D721Med (cell line): ENCODE results near the gene SCRN2.

Experiments used
- DNase-seq: peaks from one replicate; pipeline ENCODE4 v3.0.0; 2011; ENCODE audit warnings: low spot score; ENCODE audit not compliant: insufficient read length
- FAIRE-seq: peaks from 2 replicates; lab custom pipeline; 2011; peaks lifted over from hg19 to GRCh38; lab: Jason Lieb, UNC
- TF ChIP-seq, protein P1 (sequence below): IDR thresholded peaks from 2 replicates; pipeline ENCODE4 v1.5.1; 2012; ENCODE audit warnings: mild to moderate bottlenecking, control low read depth; ENCODE audit not compliant: insufficient read depth; ENCODE audit errors: missing control alignments

Gene SCRN2

DNA sequence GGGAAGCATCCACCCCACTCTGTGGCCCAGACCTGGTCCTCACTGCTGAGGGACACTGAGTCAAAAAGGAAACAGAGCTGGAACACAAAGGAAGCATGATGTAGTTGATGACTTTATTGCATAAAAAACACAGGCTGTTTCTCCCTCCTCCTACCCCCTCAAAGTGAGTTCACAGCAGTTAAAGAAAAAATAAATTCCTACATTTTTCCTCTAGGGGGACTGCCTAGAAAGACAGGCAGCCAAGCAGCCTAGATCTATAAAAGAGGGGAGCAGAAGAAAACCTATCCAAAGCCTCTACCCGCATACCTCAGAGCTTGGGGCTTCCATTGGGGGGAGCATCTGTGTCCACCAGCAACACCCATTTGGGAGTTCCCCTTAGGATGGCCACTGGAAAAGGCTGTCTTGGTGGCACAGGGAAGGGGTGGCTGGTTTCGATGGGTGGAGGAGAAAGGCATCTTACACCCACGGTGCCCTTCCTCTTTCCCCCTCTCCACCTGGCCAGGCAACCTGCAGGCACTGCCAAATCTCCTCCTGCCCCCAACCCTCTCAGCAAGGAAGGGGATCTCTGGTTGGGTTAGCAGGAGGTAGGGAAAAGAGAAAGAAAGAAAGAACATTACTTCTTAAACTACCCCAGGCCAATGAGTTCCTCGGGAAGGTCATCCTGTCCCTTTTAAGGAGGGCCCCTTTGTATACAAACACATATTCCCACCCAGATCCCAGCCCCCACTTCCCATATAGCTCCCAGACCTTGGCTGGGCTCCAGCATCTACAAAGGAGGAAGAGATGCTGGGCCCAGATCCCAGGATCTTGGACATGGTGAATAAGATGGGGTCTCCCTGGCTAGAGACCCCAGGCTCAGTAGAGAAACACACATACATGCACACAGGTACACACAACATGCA, 4.0 kb upstream of the SCRN2 start:
- DNase-seq (no peak), FAIRE-seq (no peak)
- TF ChIP-seq, protein P1, sequence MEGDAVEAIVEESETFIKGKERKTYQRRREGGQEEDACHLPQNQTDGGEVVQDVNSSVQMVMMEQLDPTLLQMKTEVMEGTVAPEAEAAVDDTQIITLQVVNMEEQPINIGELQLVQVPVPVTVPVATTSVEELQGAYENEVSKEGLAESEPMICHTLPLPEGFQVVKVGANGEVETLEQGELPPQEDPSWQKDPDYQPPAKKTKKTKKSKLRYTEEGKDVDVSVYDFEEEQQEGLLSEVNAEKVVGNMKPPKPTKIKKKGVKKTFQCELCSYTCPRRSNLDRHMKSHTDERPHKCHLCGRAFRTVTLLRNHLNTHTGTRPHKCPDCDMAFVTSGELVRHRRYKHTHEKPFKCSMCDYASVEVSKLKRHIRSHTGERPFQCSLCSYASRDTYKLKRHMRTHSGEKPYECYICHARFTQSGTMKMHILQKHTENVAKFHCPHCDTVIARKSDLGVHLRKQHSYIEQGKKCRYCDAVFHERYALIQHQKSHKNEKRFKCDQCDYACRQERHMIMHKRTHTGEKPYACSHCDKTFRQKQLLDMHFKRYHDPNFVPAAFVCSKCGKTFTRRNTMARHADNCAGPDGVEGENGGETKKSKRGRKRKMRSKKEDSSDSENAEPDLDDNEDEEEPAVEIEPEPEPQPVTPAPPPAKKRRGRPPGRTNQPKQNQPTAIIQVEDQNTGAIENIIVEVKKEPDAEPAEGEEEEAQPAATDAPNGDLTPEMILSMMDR: peak; percentile 10

DNA sequence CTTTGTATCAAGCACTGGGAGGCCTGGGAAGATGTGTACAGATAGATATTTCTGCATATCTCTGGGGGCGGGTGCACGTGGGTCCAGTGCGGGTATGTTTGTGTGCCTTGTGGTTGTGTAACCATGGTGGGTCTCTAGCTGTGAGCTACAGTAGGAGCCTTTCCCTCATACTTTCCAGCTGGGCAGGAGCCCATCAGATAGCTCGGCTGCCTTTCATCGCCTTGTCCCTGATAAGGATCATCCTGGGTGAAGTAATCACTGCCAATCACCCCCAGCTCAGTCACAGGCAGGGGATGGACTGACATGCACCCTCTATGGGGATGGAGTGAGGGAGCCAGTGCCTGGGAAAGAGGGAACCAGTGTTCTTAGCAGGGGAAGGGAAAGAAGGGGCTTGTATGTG, 3.2 kb upstream of the SCRN2 start:
- DNase-seq: no peak
- TF ChIP-seq, protein P1: no peak
- FAIRE-seq: no peak

DNA sequence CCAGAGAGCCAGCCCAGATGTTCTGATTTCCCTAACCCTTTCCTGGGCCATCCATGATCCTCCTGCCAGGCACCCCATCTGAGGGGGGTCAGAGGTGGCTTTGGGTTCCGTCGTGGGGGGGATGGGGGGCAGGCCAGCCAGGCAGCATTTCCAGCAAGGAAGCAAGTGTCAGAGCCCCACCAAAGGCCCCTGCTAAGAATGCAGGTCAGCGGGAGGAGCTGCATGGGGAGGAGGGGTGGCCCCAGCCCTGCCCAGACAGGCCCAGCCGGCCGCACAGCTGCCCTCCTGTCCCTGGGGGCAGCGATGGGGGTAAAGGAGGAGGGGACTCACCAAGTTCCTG, 2.3 kb upstream of the SCRN2 start:
- no peak for DNase-seq
- FAIRE-seq: no peak
- TF ChIP-seq, protein P1: no peak

DNA sequence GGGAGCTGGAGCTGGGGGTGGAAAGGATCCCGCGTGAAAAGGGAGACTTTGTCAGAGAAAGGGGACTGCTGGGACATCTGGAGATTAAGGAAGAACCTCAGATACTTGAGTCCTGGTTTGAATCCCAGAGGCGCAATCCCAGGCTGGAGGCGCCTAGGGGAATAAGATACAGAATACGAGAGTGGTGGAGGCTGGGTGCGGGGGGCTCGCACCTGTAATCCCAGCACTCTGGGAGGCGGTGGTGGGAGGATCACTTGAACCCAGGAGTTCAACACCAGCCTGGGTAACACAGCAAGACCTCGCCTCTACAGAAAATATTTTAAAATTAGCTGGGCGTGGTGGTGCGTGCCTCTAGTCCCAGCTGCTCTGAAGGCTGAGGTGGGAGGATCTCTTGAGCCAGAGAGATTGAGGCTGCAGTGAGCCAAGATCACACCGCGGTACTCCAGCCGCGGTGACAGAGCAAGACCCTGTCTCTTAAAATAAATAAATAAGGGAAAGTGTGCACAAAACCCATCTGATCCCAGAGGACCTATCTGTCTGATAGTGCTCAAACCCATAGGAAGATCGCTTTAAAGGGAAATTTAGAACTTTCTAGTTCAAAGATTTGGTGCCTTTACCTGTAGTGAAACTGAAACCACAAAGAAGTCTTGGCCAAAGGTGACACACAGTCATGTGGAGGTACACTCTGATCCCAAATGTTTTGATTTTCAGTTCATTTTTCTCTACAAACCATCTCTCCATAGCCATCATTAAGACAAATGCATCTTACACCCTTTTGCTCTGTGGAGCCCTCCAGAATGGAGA, 617 bp upstream of the SCRN2 start:
- TF ChIP-seq, protein P1: no peak
- no peak for DNase-seq
- FAIRE-seq: no peak

DNA sequence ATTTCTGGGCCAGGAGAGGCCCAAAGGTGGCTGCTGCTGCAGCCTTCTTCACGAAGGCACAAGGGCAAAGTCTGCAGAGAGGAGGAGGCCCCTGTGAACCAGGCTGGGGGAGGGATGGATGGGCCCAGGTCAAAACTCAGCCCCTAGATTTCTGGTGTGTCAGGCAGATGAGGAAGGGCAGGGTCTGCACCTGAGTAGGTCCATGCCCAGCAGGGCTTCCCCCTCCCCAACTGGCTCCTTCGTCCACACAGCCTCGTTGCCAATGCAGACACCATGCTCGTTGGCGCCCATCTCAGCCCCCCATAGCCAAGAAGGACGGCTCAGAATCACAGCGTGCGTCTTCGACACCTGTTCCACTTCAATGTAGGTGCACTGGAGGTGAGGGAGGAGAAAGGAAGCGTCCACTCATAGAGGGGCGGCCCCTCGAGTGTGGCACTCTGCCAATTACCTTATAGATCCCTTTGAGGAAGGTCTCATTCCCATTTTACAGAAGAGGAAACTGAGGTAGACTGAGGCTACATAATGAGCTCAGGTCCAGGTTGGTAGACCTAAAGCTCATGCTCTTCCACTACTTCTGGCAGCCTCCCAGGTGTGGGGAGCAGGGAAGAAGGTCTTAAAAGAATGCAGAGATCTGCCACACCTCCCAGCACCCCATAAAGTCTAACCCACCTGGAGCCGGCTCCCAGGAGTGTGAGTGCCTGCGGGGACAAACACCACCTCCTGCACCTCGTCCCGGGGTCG, 902 bp downstream of the SCRN2 start:
- TF ChIP-seq, protein P1: no peak
- DNase-seq (no peak), FAIRE-seq (no peak)

DNA sequence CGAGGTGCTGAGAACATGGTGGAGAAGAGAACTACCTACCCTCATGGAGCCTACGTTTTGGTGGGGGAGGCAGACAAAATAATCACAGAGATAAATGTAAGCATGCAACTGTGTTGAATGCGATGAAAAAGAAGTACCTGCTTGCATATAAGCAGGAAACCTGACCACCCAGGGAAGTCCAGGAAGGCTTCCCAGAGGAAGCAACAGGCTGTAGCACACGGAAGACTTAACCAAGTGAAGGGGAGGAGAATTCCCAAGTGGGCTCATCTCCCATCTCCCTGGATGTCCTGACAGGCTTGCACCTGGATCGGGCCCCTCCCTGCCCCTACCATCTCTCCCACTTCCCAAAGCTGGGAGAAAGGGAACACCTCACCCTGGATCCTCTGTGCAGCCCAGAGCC, 2.0 kb downstream of the SCRN2 start:
- TF ChIP-seq, protein P1: no peak
- FAIRE-seq: no peak
- no peak for DNase-seq
